Aorta (tissue), 5 donors: ENCODE results near the gene TIMM44. TPM values are rescaled to one million over a fixed set of nuclear protein-coding genes. Genes with fewer than 3 reads are reported as not detected.

ENCODE experiments used
- ATAC-seq: fragments of 200-7000 bp; cut with Tn5 transposase; one replicate; pipeline ENCODE4 v1.9.1; 2022; ENCODE audit warnings: moderate library complexity; ENCODE audit not compliant: low FRiP score
- DNase-seq, 2 donors: peaks; one replicate each; pipeline ENCODE4 v3.0.0-alpha.2; 2020
- H3K27ac ChIP-seq, 2 donors: one replicate each; pipeline ENCODE4 v1.5.1; 2013; ENCODE audit warnings: low read length in 2 of 2, mild to moderate bottlenecking in 2 of 2, moderate library complexity in 2 of 2, control low read depth in 1 of 2, inconsistent platforms in 1 of 2, low read depth in 1 of 2
- H3K27me3 ChIP-seq, 2 donors: one replicate each; pipeline ENCODE4 v1.6.1; 2013; ENCODE audit warnings: control low read depth in 1 of 2, low read length in 1 of 2, mild to moderate bottlenecking in 1 of 2, moderate library complexity in 1 of 2; ENCODE audit not compliant: insufficient read depth in 2 of 2, control insufficient read depth in 1 of 2
- H3K36me3 ChIP-seq, 2 donors: one replicate each; pipeline ENCODE4 v1.6.1; 2013; ENCODE audit warnings: control low read depth in 1 of 2, low read length in 1 of 2, mild to moderate bottlenecking in 1 of 2; ENCODE audit not compliant: insufficient read depth in 2 of 2, control insufficient read depth in 1 of 2
- H3K4me1 ChIP-seq, 2 donors: one replicate each; pipeline ENCODE4 v1.6.1; 2013; ENCODE audit warnings: low read length in 2 of 2, control low read depth in 1 of 2, mild to moderate bottlenecking in 1 of 2, moderate library complexity in 1 of 2; ENCODE audit not compliant: insufficient read depth in 2 of 2, control insufficient read depth in 1 of 2
- H3K4me3 ChIP-seq, 2 donors: one replicate each; pipeline ENCODE4 v1.5.1; 2013; ENCODE audit warnings: low read length in 2 of 2, control low read depth in 1 of 2, mild to moderate bottlenecking in 1 of 2
- H3K9me3 ChIP-seq: one replicate; pipeline ENCODE4 v1.6.1; 2013; ENCODE audit warnings: mild to moderate bottlenecking, low read length; ENCODE audit not compliant: control insufficient read depth
- WGBS, 2 donors: extraction: QIAGEN DNeasy Blood & Tissue Kit; methylation state at CpG; one replicate each; pipeline ENCODE4 v1.1.7; 2013; 5-methylcytosine and 5-hydroxymethylcytosine counted together
- intact Hi-C, 2 donors: fragments of 100-400 bp; cut with DNase I; formaldehyde crosslinking; loops; one replicate each; pipeline versions ENCODE4 v1.14.2 to v1.15.0; 2022
- polyA plus RNA-seq, 2 donors: library from polyadenylated mRNA; stranded (reverse); fragments of 200-250 nt; gene quantifications; one replicate each; pipeline ENCODE4 v1.2.3, GENCODE V29; 2013
- total RNA-seq, 2 donors: library from RNA; stranded (reverse); fragmentation: NEBNext Ultra II Directional; extraction: Animal tissue kit (Norgen Biotek cat#: 25700); gene quantifications; one replicate each; pipeline ENCODE4 v1.2.1, GENCODE V29; 2021
- donor health status: healthy with polysubstance abuse.
- donor health status: Bipolar disorder and iron deficiency.
- donor health status: DM: no; HTN: no; CAD: no.
- donor health status: DM: no; HTN: no; CAD: no.
- donor health status: DM: yes; HTN: yes; CAD: no.

The TIMM44 gene
- total and polyA plus RNA-seq, 4 donors = 26.4 to 126 (median 49.0) TPM

- DNase-seq = no peak
- WGBS, 2 donors = 69 to 72% methylated on average over 18 of the region's 18 CpGs
- H3K36me3 ChIP-seq = no peaks in the 10 kb centered on the region
- H3K9me3 ChIP-seq = no peaks in the 10 kb centered on the region
- ATAC-seq = no peak
- H3K4me3 ChIP-seq = no peak overlapping the region
- no peak overlapping the region for H3K27ac ChIP-seq
- intact Hi-C loops = no loop called here
- no peaks in the 10 kb centered on the region for H3K27me3 ChIP-seq
- H3K4me1 ChIP-seq = no peaks in the 10 kb centered on the region
Observed at GRCh38 chr19:7879111-7879807, 64.2 kb downstream of the TIMM44 start.

GRCh38 chr19:7877249-7877836 is 66.1 kb downstream of the TIMM44 start:
- ATAC-seq = no peak
- Histone ChIP-seq H3K36me3 (no peaks in the 10 kb centered on the region), H3K27ac (no peak overlapping the region), H3K4me1 (no peaks in the 10 kb centered on the region), H3K4me3 (no peak overlapping the region), H3K27me3 (peaks cover 0 to 1% of the 10 kb centered on the region in 2 donors), H3K9me3 (no peaks in the 10 kb centered on the region)
- 41 to 47% methylated on average over 6 of the region's 6 CpGs for WGBS, 2 donors
- intact Hi-C loops = no loop called here
- DNase-seq = no peak

Other genes with a start within 250 kb of the TIMM44 start
- 1 to 10 TPM in 1 of 2 donors, under 1 TPM in 1; 0.36 to 2.9 TPM for gene FCER2, start 241.5 kb downstream of the TIMM44 start, total RNA-seq
- not detected for gene FCER2, start 241.5 kb downstream of the TIMM44 start, polyA plus RNA-seq
- 10 to 100 TPM in 1 of 2 donors, 1 to 10 TPM in 1; 2.8 to 26.8 TPM for gene CLEC4G, start 211.6 kb downstream of the TIMM44 start, total RNA-seq
- gene CLEC4G, start 211.6 kb downstream of the TIMM44 start, polyA plus RNA-seq = 1 to 10 TPM in 1 of 2 donors, not detected in 1; 2.3 TPM
- 10 to 100 TPM; 19.2 to 63.9 TPM for gene CD209, start 196.1 kb downstream of the TIMM44 start, total RNA-seq
- gene CD209, start 196.1 kb downstream of the TIMM44 start, polyA plus RNA-seq = 1 to 10 TPM; 1.0 to 3.1 TPM
- gene CLEC4M, start 180.4 kb downstream of the TIMM44 start, total RNA-seq = not detected
- gene CLEC4M, start 180.4 kb downstream of the TIMM44 start, polyA plus RNA-seq = under 1 TPM in 1 of 2 donors, not detected in 1; 0.50 TPM
- gene EVI5L, start 113.4 kb downstream of the TIMM44 start, total RNA-seq = 10 to 100 TPM; 13.0 to 13.4 TPM
- gene EVI5L, start 113.4 kb downstream of the TIMM44 start, polyA plus RNA-seq = 10 to 100 TPM in 1 of 2 donors, 1 to 10 TPM in 1; 4.3 to 11.9 TPM
- under 1 TPM in 1 of 2 donors, not detected in 1; 0.09 TPM for gene PRR36, start 69.3 kb downstream of the TIMM44 start, total RNA-seq
- gene PRR36, start 69.3 kb downstream of the TIMM44 start, polyA plus RNA-seq = under 1 TPM in 1 of 2 donors, not detected in 1; 0.13 TPM
- under 1 TPM in 1 of 2 donors, not detected in 1; 0.60 TPM for gene LRRC8E, start 55.2 kb downstream of the TIMM44 start, total RNA-seq
- not detected for gene LRRC8E, start 55.2 kb downstream of the TIMM44 start, polyA plus RNA-seq
- gene MAP2K7, start 39.8 kb downstream of the TIMM44 start, total RNA-seq = 10 to 100 TPM; 26.6 to 34.3 TPM
- 10 to 100 TPM; 14.7 to 23.3 TPM for gene MAP2K7, start 39.8 kb downstream of the TIMM44 start, polyA plus RNA-seq
- under 1 TPM in 1 of 2 donors, not detected in 1; 0.84 TPM for gene TGFBR3L, start 28.8 kb downstream of the TIMM44 start, total RNA-seq
- gene TGFBR3L, start 28.8 kb downstream of the TIMM44 start, polyA plus RNA-seq = 1 to 10 TPM in 1 of 2 donors, not detected in 1; 1.5 TPM
- 10 to 100 TPM; 20.0 to 26.6 TPM for gene SNAPC2, start 23.3 kb downstream of the TIMM44 start, total RNA-seq
- gene SNAPC2, start 23.3 kb downstream of the TIMM44 start, polyA plus RNA-seq = 10 to 100 TPM; 12.0 to 22.6 TPM
- gene CTXN1, start 17.5 kb downstream of the TIMM44 start, total RNA-seq = 1 to 10 TPM; 1.9 to 2.5 TPM
- under 1 TPM in 1 of 2 donors, not detected in 1; 0.51 TPM for gene CTXN1, start 17.5 kb downstream of the TIMM44 start, polyA plus RNA-seq
- 10 to 100 TPM; 48.5 to 48.9 TPM for gene ELAVL1, start 62.0 kb upstream of the TIMM44 start, total RNA-seq
- gene ELAVL1, start 62.0 kb upstream of the TIMM44 start, polyA plus RNA-seq = 10 to 100 TPM in 1 of 2 donors, 1 to 10 TPM in 1; 8.1 to 24.2 TPM
- gene CCL25, start 109.1 kb upstream of the TIMM44 start, total RNA-seq = not detected
- gene CCL25, start 109.1 kb upstream of the TIMM44 start, polyA plus RNA-seq = 10 to 100 TPM in 1 of 2 donors, not detected in 1; 25.2 TPM
- not detected for gene FBN3, start 205.9 kb upstream of the TIMM44 start, total RNA-seq
- not detected for gene FBN3, start 205.9 kb upstream of the TIMM44 start, polyA plus RNA-seq